ENCODE measurements around the gene IGHMBP2.

Gene IGHMBP2

DNA sequence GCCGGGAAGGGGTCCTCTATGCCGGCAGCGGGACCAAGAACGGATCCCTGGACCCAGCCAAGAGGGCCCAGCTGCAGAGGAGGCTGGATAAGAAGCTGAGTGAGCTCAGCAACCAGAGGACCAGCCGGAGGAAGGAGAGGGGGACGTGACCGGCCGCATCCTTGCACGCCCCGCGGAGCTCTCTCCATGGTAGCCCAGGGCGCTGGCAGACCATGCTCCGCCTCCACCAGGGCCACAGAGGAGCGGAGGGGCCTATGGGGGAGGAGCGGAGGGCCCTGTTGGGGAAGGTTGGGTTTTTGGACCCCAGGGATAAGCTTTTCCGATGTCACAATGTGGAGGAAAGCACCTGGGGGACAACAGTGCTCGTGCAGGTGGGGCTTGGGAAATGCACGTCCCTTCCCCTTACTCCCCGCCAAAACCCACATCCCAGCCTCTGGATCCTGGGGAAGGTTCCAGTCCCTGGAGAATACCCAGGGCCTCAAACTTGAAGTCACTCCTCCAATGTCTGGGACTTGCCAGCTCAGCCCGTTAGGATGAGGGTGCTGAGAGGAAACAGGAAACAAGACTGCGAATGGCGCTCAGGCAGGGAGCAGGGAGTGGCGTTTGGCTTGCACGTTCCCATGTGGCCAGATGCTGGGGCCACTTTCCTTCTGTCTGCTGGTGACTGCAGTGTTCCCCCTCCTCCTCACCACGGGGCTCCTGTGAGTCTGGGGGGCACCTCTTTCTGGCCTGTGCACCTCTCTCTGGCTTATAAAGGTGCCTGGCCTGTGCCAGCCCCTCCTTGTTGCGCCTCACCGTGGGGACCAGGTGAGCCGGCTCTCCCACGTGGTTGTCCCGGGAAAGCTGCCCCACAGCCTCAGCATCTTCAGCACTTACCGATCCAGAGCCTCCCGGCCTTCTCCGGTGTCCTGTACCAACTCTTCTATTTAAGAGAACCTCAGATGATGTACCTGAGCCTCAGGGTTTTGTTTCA lies 36.2 kb downstream of the IGHMBP2 start:
- no peak for DNase-seq (ENCODE audit: low read depth)

- DNase-seq (ENCODE audit: low read depth), result no peak
Observed at GRCh38 chr11:68940651-68941323, 37.1 kb downstream of the IGHMBP2 start.

- no peak for DNase-seq (ENCODE audit: low read depth)
Observed at GRCh38 chr11:68941324-68942094, 37.8 kb downstream of the IGHMBP2 start.

DNA sequence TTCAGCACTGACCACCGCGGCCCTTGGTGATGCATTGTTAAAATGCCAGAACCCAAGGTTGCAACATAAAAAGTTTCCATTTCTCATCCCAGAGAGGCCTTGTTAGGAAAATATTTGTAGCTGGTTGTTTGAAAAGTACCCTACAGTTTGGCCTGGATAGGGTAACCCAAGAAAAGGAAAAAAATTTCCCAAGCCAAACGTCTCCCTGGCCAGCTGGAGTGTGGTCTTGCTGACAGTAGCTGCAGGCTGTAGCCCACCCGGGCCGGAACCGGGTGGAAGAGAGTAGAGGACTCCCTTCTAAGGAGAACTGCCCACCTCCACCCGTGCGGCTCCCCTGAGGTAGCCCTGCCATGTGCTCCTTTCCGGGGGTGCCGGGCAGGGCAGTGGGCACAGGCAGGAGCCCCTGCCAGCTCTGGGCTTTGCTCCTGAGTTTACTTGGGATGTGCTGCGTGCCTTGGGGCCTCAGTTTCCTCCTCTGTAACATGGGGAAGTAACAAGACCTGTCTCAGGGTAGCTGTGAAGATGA lies 38.5 kb downstream of the IGHMBP2 start:
- peak; percentile 27 for DNase-seq (ENCODE audit: low read depth)

DNA sequence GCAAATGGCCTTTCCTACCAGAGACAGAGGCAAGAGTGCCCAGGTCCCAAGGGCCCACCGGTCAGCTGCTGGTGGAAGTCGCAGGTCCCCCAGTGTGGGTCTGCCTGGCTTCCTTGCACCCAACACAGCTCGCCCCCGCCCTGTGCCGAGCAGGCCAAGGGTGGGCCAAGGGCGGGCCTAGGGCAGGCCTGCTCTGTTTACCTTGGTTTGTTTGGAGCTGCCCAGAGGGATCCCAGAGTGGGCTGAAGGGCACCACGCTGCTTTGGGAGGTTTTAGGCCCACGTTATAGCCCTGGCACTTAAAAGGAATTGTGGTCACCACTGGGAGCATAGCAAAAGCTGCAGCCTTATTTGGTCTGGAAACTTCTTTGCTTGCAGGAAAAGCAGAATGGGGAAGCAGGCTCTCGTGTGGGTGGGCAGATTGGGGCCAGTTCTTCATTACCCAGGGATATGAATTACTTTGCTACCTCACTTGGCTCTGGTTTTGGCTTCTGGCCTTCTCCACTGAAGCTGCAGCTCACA lies 39.1 kb downstream of the IGHMBP2 start:
- peak; percentile 72 for DNase-seq (ENCODE audit: low read depth)

GRCh38 chr11:68946416-68947090 lies 42.9 kb downstream of the IGHMBP2 start:
- peak; percentile 93 for DNase-seq (ENCODE audit: low read depth)

- no peak for DNase-seq (ENCODE audit: low read depth)
Observed at GRCh38 chr11:68947151-68947550, 43.5 kb downstream of the IGHMBP2 start.

GRCh38 chr11:68948496-68948895 lies 44.8 kb downstream of the IGHMBP2 start:
- DNase-seq (ENCODE audit: low read depth), result no peak

- no peak for DNase-seq (ENCODE audit: low read depth)
Observed at GRCh38 chr11:68948935-68949334, 45.2 kb downstream of the IGHMBP2 start.

GRCh38 chr11:68950270-68950669 lies 46.6 kb downstream of the IGHMBP2 start:
- no peak for DNase-seq (ENCODE audit: low read depth)

- no peak for DNase-seq (ENCODE audit: low read depth)
Observed at GRCh38 chr11:68950762-68951161, 47.1 kb downstream of the IGHMBP2 start.

GRCh38 chr11:68954836-68955606 lies 51.3 kb downstream of the IGHMBP2 start:
- DNase-seq (ENCODE audit: low read depth), result no peak

GRCh38 chr11:68955607-68955958 lies 51.9 kb downstream of the IGHMBP2 start:
- no peak for DNase-seq (ENCODE audit: low read depth)

DNA sequence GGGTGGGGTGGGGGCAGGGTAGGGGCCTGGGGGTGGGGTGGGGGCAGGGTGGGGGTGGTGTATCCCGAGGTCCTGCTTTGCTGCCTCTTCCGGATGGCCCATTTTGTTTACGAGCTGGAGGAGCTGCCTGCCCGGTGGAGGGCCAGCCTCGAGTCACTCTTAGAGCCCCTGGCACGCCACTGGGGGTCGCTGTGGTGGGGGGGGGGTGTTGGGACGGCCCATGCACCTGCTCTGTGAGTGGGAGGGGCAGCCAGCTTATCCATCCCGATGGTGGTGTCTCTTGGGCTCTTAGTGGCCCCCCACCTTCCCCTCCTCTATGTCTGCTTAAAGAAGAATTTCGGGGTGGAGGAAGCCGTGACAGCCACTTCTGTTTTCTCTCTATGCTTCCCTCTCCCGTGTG lies 52.5 kb downstream of the IGHMBP2 start:
- DNase-seq (ENCODE audit: low read depth), result no peak

DNA sequence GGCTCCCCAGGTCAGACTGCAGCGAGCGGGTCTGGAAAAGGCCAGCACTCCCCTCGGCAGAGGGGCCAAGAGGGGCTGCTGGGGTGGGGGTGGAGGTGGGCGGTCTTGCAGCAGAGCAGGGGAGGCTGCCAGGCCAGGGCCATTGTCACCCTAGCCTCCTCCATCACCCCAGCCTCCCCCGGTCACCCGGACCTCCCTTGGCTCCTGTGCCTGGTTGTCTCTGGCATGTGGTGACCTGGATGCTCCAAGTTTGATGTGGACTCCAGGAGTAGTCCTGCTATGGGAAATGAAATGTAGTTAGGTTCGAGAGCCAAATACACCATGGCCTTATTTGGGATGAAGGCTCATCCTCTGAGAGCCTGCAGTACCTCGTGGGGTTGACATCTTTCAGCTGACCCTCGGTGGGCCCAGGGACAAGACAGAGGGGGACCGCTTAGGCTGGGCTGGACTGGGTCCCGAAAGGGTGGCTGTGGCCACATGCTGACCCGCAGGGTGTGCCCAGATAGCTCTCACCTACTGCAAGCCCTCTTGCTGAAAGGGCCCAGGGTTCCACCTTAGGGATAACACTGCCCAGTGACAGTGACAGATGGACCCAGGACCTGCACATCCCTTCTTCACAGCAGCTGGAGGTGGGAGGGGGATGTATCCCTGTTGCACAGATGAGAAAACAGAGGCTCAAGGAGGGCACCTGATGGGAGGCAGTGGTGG lies 53.0 kb downstream of the IGHMBP2 start:
- DNase-seq (ENCODE audit: low read depth), result no peak

- no peak for DNase-seq (ENCODE audit: low read depth)
Observed at GRCh38 chr11:68958211-68958610, 54.5 kb downstream of the IGHMBP2 start.

GRCh38 chr11:68959465-68960293 lies 56.0 kb downstream of the IGHMBP2 start:
- DNase-seq (ENCODE audit: low read depth), result no peak

DNA sequence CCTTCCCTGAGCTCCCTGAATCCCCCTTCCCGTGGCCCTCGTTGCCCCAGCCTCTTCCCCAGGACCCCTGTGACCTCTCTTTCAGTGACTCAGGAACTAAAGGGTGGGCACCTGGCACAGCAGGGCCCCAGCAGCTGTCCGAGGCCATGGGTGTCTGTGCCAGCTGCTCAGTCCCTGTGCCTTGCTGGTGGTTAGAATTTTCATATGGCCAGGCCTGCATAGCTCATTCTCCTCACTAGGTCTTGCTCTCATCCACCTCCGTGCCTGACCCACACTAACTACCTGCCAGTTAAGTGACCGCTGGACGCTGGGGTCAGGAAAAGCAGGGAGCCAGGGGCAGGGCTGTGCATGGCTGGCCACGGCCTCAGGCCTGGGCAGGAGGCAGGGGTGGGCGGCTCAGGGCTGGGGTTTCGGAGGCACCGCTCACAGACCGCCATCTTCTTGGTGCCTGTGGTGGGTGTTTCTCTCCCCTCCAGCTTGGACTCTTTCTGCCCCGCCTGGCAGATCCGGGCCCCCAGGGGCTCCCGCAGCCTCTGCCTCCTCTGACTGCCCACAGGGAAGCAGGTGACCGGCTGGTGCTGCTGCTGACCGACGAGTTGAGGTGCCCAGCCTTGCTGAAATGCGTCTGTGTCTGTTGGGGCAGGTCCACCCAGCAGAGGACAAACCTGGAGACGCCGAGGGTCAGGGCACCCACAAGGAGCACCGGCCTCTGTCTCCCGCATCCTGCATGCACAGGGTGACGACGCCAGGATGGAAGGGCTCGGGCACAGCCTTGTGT lies 56.8 kb downstream of the IGHMBP2 start:
- DNase-seq (ENCODE audit: low read depth), result no peak
